B cell (primary cell): ENCODE results near the gene MOV10L1. TPM values are rescaled to one million over a fixed set of nuclear protein-coding genes. Genes with fewer than 3 reads are reported as not detected.

Source experiments
- ATAC-seq: fragments of 200-7000 bp; cut with Tn5 transposase; one replicate; pipeline ENCODE4 v1.10.0; 2021; ENCODE audit warnings: low read depth, mild to moderate bottlenecking, moderate number of reproducible peaks, moderate library complexity
- CTCF ChIA-PET: fragments of 350-600 bp; sonication (Branson Sonifier 250); formaldehyde crosslinking; loops from one replicate; lab custom pipeline; 2021; ENCODE audit warnings: antibody characterized with exemption, inconsistent platforms; lab: Charles Lee
- POLR2A ChIA-PET: fragments of 350-600 bp; sonication (Branson Sonifier 250); formaldehyde crosslinking; loops from one replicate; lab custom pipeline; 2021; ENCODE audit warnings: antibody characterized with exemption; lab: Charles Lee
- DNase-seq: peaks from one replicate; pipeline ENCODE4 v3.0.0; 2013
- H2AFZ ChIP-seq: 2 replicates; pipeline ENCODE4 v1.6.1; 2012; ENCODE audit warnings: mild to moderate bottlenecking, low read depth, low read length; ENCODE audit not compliant: insufficient read depth, poor library complexity, severe bottlenecking
- H3K27ac ChIP-seq, 2 donors: 1 replicate in 1 of 2; 2 replicates in 1 of 2; pipeline ENCODE4 v1.5.1; 2012 to 2013; ENCODE audit warnings: low read length in 2 of 2, mild to moderate bottlenecking in 2 of 2, moderate library complexity in 1 of 2
- H3K27me3 ChIP-seq, 4 experiments: fragments of 200-600 bp in 1 of 4; sonication (generic) in 1 of 4; replicated peaks in 1 of 4; 1 replicate in 2 of 4; 2 replicates in 2 of 4; pipeline versions ENCODE4 v1.6.1 to v1.7.0; 2013 to 2016; ENCODE audit warnings: low read length in 3 of 4, mild to moderate bottlenecking in 2 of 4, mixed read lengths in 1 of 4, moderate library complexity in 1 of 4; ENCODE audit not compliant: insufficient read depth in 4 of 4, control insufficient read depth in 3 of 4; ENCODE audit errors: control extremely low read depth in 1 of 4
- H3K36me3 ChIP-seq, 2 experiments: replicated peaks in 1 of 2; 1 replicate in 1 of 2; 2 replicates in 1 of 2; pipeline versions ENCODE4 v1.6.1 to v1.7.1; 2013; ENCODE audit warnings: low read length in 1 of 2; ENCODE audit not compliant: insufficient read depth in 2 of 2, control insufficient read depth in 1 of 2; ENCODE audit errors: control extremely low read depth in 1 of 2, extremely low read depth in 1 of 2
- H3K4me1 ChIP-seq, 2 donors: fragments of 200-600 bp in 1 of 2; sonication (generic) in 1 of 2; 1 replicate in 1 of 2; 2 replicates in 1 of 2; pipeline versions ENCODE4 v1.5.1 to v1.6.1; 2013 to 2017; ENCODE audit warnings: low read length in 2 of 2; ENCODE audit not compliant: control insufficient read depth in 2 of 2, insufficient read depth in 2 of 2
- H3K4me2 ChIP-seq: replicated peaks from 2 replicates; pipeline ENCODE3; 2012; ENCODE audit warnings: mild to moderate bottlenecking, low read depth, low read length; ENCODE audit not compliant: poor library complexity, severe bottlenecking
- H3K4me3 ChIP-seq, 5 experiments: fragments of 200-600 bp in 1 of 5; sonication (generic) in 1 of 5; 1 replicate in 3 of 5; 2 replicates in 2 of 5; pipeline versions ENCODE4 v1.5.1 to v1.7.0; 2011 to 2016; ENCODE audit warnings: low read length in 4 of 5, mild to moderate bottlenecking in 4 of 5, low read depth in 2 of 5, control low read depth in 1 of 5, moderate library complexity in 1 of 5; ENCODE audit not compliant: insufficient read depth in 1 of 5; ENCODE audit errors: control extremely low read depth in 1 of 5, extremely low read depth in 1 of 5
- H3K79me2 ChIP-seq: fragments of 200-600 bp; sonication (generic); one replicate; pipeline ENCODE4 v1.6.0; 2016; ENCODE audit warnings: low read length; ENCODE audit not compliant: control insufficient read depth, insufficient read depth
- H3K9ac ChIP-seq: fragments of 200-600 bp; sonication (generic); 2 replicates; pipeline ENCODE4 v1.6.1; 2017; ENCODE audit warnings: mild to moderate bottlenecking, low read length, moderate library complexity
- H3K9me3 ChIP-seq, 3 donors: one replicate each; pipeline versions ENCODE4 v1.6.1 to v1.7.1; 2013; ENCODE audit warnings: low read length in 2 of 3; ENCODE audit not compliant: control insufficient read depth in 2 of 3, insufficient read depth in 1 of 3; ENCODE audit errors: control extremely low read depth in 1 of 3
- H4K20me1 ChIP-seq: 2 replicates; pipeline ENCODE4 v1.6.0; 2012; ENCODE audit warnings: mild to moderate bottlenecking, low read length; ENCODE audit not compliant: insufficient read depth, control insufficient read depth, poor library complexity, severe bottlenecking
- H3K27ac Mint-ChIP-seq: one replicate; pipeline ENCODE4 v1.8.0; 2021; ENCODE audit warnings: mixed read lengths
- H3K27me3 Mint-ChIP-seq: one replicate; pipeline ENCODE4 v1.8.0; 2021; ENCODE audit warnings: mixed read lengths
- H3K4me1 Mint-ChIP-seq: one replicate; pipeline ENCODE4 v1.8.0; 2021; ENCODE audit warnings: mixed read lengths
- H3K4me3 Mint-ChIP-seq: one replicate; pipeline ENCODE4 v1.8.0; 2021; ENCODE audit warnings: mixed read lengths
- H3K9me3 Mint-ChIP-seq: one replicate; pipeline ENCODE4 v1.8.0; 2022; ENCODE audit warnings: mixed read lengths; ENCODE audit not compliant: insufficient read depth
- CTCF ChIP-seq: fragments of 200-600 bp; IDR thresholded peaks from one replicate; pipeline ENCODE4 v1.8.0; 2022; ENCODE audit warnings: antibody characterized with exemption, mild to moderate bottlenecking
- EZH2 ChIP-seq: IDR thresholded peaks from 2 replicates; pipeline ENCODE4 v1.6.1; 2012; ENCODE audit warnings: borderline replicate concordance, low read depth, mild to moderate bottlenecking, moderate library complexity, low read length; ENCODE audit not compliant: insufficient read depth, poor library complexity, severe bottlenecking
- WGBS: methylation state at CpG from one replicate; pipeline ENCODE4 v1.1.5; 2013; ENCODE audit warnings: missing lambda C conversion rate; ENCODE audit not compliant: insufficient coverage; 5-methylcytosine and 5-hydroxymethylcytosine counted together
- intact Hi-C: fragments of 100-400 bp; cut with micrococcal nuclease; formaldehyde crosslinking; loops from one replicate; pipeline ENCODE4 v1.10.0; 2022
- polyA plus RNA-seq: library from polyadenylated mRNA; depleted of rRNA; stranded (reverse); fragments of >200 nt; gene quantifications from 2 replicates; pipeline ENCODE4 v1.2.3, GENCODE V29; 2012
- total RNA-seq, 2 donors: library from RNA; stranded (reverse); fragments of 120-200 nt in 1 of 2; gene quantifications; 1 replicate in 1 of 2; 2 replicates in 1 of 2; pipeline versions ENCODE4 v1.2.3 to v1.2.4, GENCODE V29; 2013 to 2022

The MOV10L1 gene
- total and polyA plus RNA-seq, 2 donors (not counting 1 experiment from before 2014, with no cell fraction given) = not detected

GRCh38 chr22:50072167-50072555, 17.6 kb upstream of the MOV10L1 start:
- ATAC-seq (no peak), DNase-seq (no peak)
- no peaks in the 10 kb centered on the region for H4K20me1 ChIP-seq
- H3K27me3 ChIP-seq = peaks cover 0 to 2% (median 0%) of the 10 kb centered on the region in 4 experiments
- CTCF ChIA-PET = no interaction called here
- peaks cover 4% of the 10 kb centered on the region for H3K4me1 Mint-ChIP-seq
- no peaks in the 10 kb centered on the region for H3K9me3 ChIP-seq
- intact Hi-C loops = no loop called here
- no peaks in the 10 kb centered on the region for H3K79me2 ChIP-seq
- H3K4me3 ChIP-seq = no peak overlapping the region
- H3K9ac ChIP-seq = no peak overlapping the region
- POLR2A ChIA-PET = no interaction called here
- peaks cover 3% of the 10 kb centered on the region for H3K27me3 Mint-ChIP-seq
- H3K36me3 ChIP-seq = no peaks in the 10 kb centered on the region
- WGBS = 90% methylated on average over 8 of the region's 9 CpGs
- H3K4me3 Mint-ChIP-seq = no peak overlapping the region
- no peak overlapping the region for H2AFZ ChIP-seq
- H3K27ac ChIP-seq = no peak overlapping the region
- no peaks in the 10 kb centered on the region for H3K4me1 ChIP-seq
- H3K9me3 Mint-ChIP-seq = no peaks in the 10 kb centered on the region
- H3K4me2 ChIP-seq = no peak overlapping the region
- H3K27ac Mint-ChIP-seq = no peak overlapping the region
- TF ChIP-seq EZH2 (no peak), CTCF (no peak)

DNA sequence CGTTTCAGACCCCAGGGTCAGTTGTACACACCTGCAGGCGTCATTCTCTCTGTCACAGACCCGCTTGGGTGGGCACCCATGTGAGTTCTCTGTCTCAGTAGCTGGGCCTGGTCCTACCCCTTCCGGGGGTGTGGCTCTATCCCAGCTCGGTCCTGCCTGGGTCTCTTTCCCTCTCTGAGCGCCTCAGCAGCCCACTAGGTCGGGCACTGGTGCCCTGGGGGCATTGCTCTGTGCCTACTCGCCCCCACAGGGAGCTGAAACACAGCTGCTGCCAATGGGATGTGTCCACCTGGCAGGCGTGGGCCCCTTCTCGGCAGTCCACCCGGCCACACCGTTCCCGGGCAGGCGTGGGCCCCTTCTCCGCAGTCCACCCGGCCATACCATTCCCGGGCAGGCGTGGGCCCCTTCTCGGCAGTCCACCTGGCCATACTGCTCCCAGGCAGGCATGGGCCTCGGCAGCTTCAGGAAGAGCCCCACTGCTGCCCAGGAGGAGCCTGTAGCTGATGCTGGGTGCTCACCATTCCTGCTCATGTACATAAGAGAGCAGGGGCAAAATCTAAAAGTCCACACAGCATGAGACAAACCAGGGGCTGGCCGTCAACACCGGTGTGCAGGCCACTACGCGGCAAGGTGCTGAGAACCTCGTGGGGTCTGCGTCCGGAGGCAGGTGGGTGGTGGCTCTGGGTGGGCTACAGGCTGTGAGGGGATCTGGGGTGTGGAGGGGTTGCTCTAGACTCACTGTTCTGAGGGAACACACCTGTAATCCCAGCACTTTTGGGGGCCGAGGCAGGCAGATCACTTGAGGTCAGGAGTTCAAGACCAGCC, 16.9 kb upstream of the MOV10L1 start:
- intact Hi-C loops = no loop called here
- 92% methylated on average over 27 of the region's 28 CpGs for WGBS
- H3K27me3 Mint-ChIP-seq = peaks cover 3% of the 10 kb centered on the region

More for the DNA sequence above, 16.9 kb upstream of the MOV10L1 start:
- ATAC-seq (no peak), DNase-seq (no peak)
- Histone ChIP-seq H3K9me3 (no peaks in the 10 kb centered on the region), H4K20me1 (no peaks in the 10 kb centered on the region), H3K4me1 (no peaks in the 10 kb centered on the region), H3K9ac (no peak overlapping the region), H3K4me3 (no peak overlapping the region), H3K36me3 (no peaks in the 10 kb centered on the region), H3K27ac (no peak overlapping the region), H3K27me3 (peaks cover 0 to 2% (median 0%) of the 10 kb centered on the region in 4 experiments), H3K79me2 (no peaks in the 10 kb centered on the region), H2AFZ (no peak overlapping the region), H3K4me2 (no peak overlapping the region)
- ChIA-PET CTCF (no interaction called here), POLR2A (no interaction called here)
- H3K9me3 Mint-ChIP-seq = no peaks in the 10 kb centered on the region
- no peak overlapping the region for H3K4me3 Mint-ChIP-seq
- TF ChIP-seq CTCF (no peak), EZH2 (no peak)
- no peak overlapping the region for H3K27ac Mint-ChIP-seq
- peaks cover 4% of the 10 kb centered on the region for H3K4me1 Mint-ChIP-seq
